HCT116 (cell line): ENCODE data around the gene TBX2. TPM values are rescaled to one million over a fixed set of nuclear protein-coding genes. Genes with fewer than 3 reads are reported as not detected.

ENCODE experiments used
- ATAC-seq: fragments of 200-7000 bp; cut with Tn5 transposase; 2 replicates; pipeline ENCODE4 v1.9.1; 2020; ENCODE audit warnings: mild to moderate bottlenecking, moderate library complexity
- BruUV-seq: library from RNA; stranded (reverse); fragments of 400-500 nt; replicated peaks from 2 replicates; lab custom pipeline; 2021; lab: Mats Ljungman, UMichigan
- CTCF ChIA-PET: fragments of 300-600 bp; sonication (Branson Sonifier 250); formaldehyde crosslinking; loops from one replicate; lab custom pipeline; 2021; ENCODE audit warnings: antibody characterized with exemption; lab: Charles Lee
- POLR2A ChIA-PET: fragments of 300-600, 350-600 bp; sonication (Branson Sonifier 250); formaldehyde crosslinking; loops from one replicate; lab custom pipeline; 2021; ENCODE audit warnings: antibody characterized with exemption; lab: Charles Lee
- RAD21 ChIA-PET, 2 experiments: fragments of 300-600 bp; sonication (Branson Sonifier 250); formaldehyde crosslinking; loops; one replicate each; lab custom pipeline; 2023; ENCODE audit warnings: low total read pairs in 2 of 2; ENCODE audit not compliant: uncharacterized antibody in 2 of 2, unreplicated experiment in 2 of 2, low non-redundant PET in 1 of 2; lab: Charles Lee
- DNase-seq: peaks from one replicate; pipeline ENCODE4 v3.0.0-alpha.2; 2010; ENCODE audit warnings: low read depth, low spot score
- H2AFZ ChIP-seq: fragments of 200-600 bp; shearing (Covaris generic), sonication (generic); 2 replicates; pipeline ENCODE4 v1.6.1; 2017; ENCODE audit warnings: low read depth, mixed run types, mixed read lengths, antibody characterized with exemption, low read length; ENCODE audit not compliant: poor library complexity, severe bottlenecking
- H3K27ac ChIP-seq: 2 replicates; pipeline ENCODE4 v1.5.1; 2012; ENCODE audit warnings: low read depth, low read length
- H3K27me3 ChIP-seq: fragments of 200-600 bp; sonication (generic); 2 replicates; pipeline ENCODE4 v1.6.1; 2016; ENCODE audit warnings: mixed run types, low read length, mixed read lengths; ENCODE audit not compliant: insufficient read depth
- H3K36me3 ChIP-seq, 2 experiments: fragments of 200-500 bp in 1 of 2; fragments of 200-600 bp in 1 of 2; sonication (Bioruptor generic) in 1 of 2; sonication (generic) in 1 of 2; 2 replicates each; pipeline versions ENCODE4 v1.5.1 to v1.6.1; 2014 to 2016; ENCODE audit warnings: low read length in 2 of 2, inconsistent platforms in 1 of 2, mixed read lengths in 1 of 2, mixed run types in 1 of 2; ENCODE audit not compliant: insufficient read depth in 2 of 2, control insufficient read depth in 1 of 2
- H3K4me1 ChIP-seq, 2 experiments: fragments of 200-600 bp in 1 of 2; sonication (generic) in 1 of 2; 2 replicates each; pipeline versions ENCODE4 v1.5.1 to v1.6.1; 2012 to 2017; ENCODE audit warnings: low read length in 2 of 2, inconsistent platforms in 1 of 2, mild to moderate bottlenecking in 1 of 2, mixed read lengths in 1 of 2, mixed run types in 1 of 2, moderate library complexity in 1 of 2; ENCODE audit not compliant: insufficient read depth in 2 of 2, control insufficient read depth in 1 of 2
- H3K4me2 ChIP-seq: fragments of 200-600 bp; sonication (generic); 2 replicates; pipeline ENCODE4 v1.6.1; 2017; ENCODE audit warnings: mixed run types, low read length, mixed read lengths
- H3K4me3 ChIP-seq, 2 experiments: fragments of 200-600 bp in 1 of 2; sonication (generic) in 1 of 2; replicated peaks in 1 of 2; 2 replicates each; pipeline ENCODE4 v1.5.1; 2011 to 2016; ENCODE audit warnings: low read length in 2 of 2, control low read depth in 1 of 2, low read depth in 1 of 2, mild to moderate bottlenecking in 1 of 2, mixed read lengths in 1 of 2, mixed run types in 1 of 2
- H3K79me2 ChIP-seq: fragments of 200-600 bp; sonication (generic); 2 replicates; pipeline ENCODE4 v1.6.1; 2017; ENCODE audit warnings: mild to moderate bottlenecking, mixed run types, low read length, moderate library complexity, mixed read lengths; ENCODE audit not compliant: insufficient read depth
- H3K9ac ChIP-seq: fragments of 200-600 bp; sonication (generic); 2 replicates; pipeline ENCODE4 v1.6.1; 2016; ENCODE audit warnings: low read length, mixed read lengths
- H3K9me2 ChIP-seq: fragments of 200-600 bp; sonication (generic), shearing (Covaris generic); 2 replicates; pipeline ENCODE4 v1.6.1; 2017; ENCODE audit warnings: mixed run types, mild to moderate bottlenecking, moderate library complexity; ENCODE audit not compliant: insufficient read depth
- H3K9me3 ChIP-seq, 2 experiments: fragments of 200-500 bp in 1 of 2; fragments of 200-600 bp in 1 of 2; sonication (Bioruptor generic) in 1 of 2; sonication (generic) in 1 of 2; 2 replicates each; pipeline ENCODE4 v1.6.1; 2014 to 2017; ENCODE audit warnings: low read length in 2 of 2, mixed read lengths in 2 of 2, inconsistent platforms in 1 of 2, low read depth in 1 of 2, mild to moderate bottlenecking in 1 of 2, mixed run types in 1 of 2, moderate library complexity in 1 of 2; ENCODE audit not compliant: control insufficient read depth in 1 of 2, insufficient read depth in 1 of 2
- H4K20me1 ChIP-seq: fragments of 200-600 bp; sonication (generic), shearing (Covaris generic); 2 replicates; pipeline ENCODE4 v1.6.1; 2017; ENCODE audit warnings: mixed run types, mild to moderate bottlenecking, moderate library complexity; ENCODE audit not compliant: insufficient read depth
- CEBPB ChIP-seq: IDR thresholded peaks from 2 replicates; pipeline ENCODE4 v1.6.1; 2012; ENCODE audit warnings: low read depth
- EGR1 ChIP-seq: IDR thresholded peaks from 2 replicates; pipeline ENCODE4 v1.6.1; 2012; ENCODE audit warnings: low read depth
- ELF1 ChIP-seq: IDR thresholded peaks from 2 replicates; pipeline ENCODE4 v1.6.1; 2012; ENCODE audit warnings: low read depth, borderline replicate concordance
- EZH2phosphoT487 ChIP-seq: fragments of 200-600 bp; IDR thresholded peaks from 2 replicates; pipeline ENCODE4 v1.6.1; 2018; ENCODE audit warnings: antibody characterized with exemption, borderline replicate concordance
- FOSL1 ChIP-seq: IDR thresholded peaks from 2 replicates; pipeline ENCODE4 v1.6.1; 2012; ENCODE audit warnings: low read depth
- POLR2A ChIP-seq: IDR thresholded peaks from 2 replicates; pipeline ENCODE4 v1.7.0; 2011; ENCODE audit warnings: borderline replicate concordance; ENCODE audit not compliant: insufficient read depth, insufficient read length; ENCODE audit errors: extremely low read depth
- POLR2AphosphoS5 ChIP-seq: IDR thresholded peaks from 2 replicates; pipeline ENCODE4 v1.6.1; 2011; ENCODE audit warnings: mild to moderate bottlenecking, low read depth, low read length, moderate library complexity
- RAD21 ChIP-seq: IDR thresholded peaks from 2 replicates; pipeline ENCODE4 v1.6.1; 2012; ENCODE audit warnings: low read depth, mild to moderate bottlenecking
- REST ChIP-seq: IDR thresholded peaks from 2 replicates; pipeline ENCODE4 v1.6.1; 2012; ENCODE audit warnings: low read depth
- SIN3A ChIP-seq: IDR thresholded peaks from 2 replicates; pipeline ENCODE4 v1.6.1; 2012; ENCODE audit warnings: low read depth
- SP1 ChIP-seq: IDR thresholded peaks from 2 replicates; pipeline ENCODE4 v1.6.1; 2012; ENCODE audit warnings: low read depth
- SRF ChIP-seq: IDR thresholded peaks from 2 replicates; pipeline ENCODE4 v1.6.1; 2012; ENCODE audit warnings: low read depth
- YY1 ChIP-seq: IDR thresholded peaks from 2 replicates; pipeline ENCODE4 v1.6.1; 2011; ENCODE audit warnings: low read length, low read depth, moderate library complexity, mild to moderate bottlenecking; ENCODE audit not compliant: insufficient replicate concordance; ENCODE audit errors: extremely low read depth
- ZBTB33 ChIP-seq: IDR thresholded peaks from 2 replicates; pipeline ENCODE4 v1.6.1; 2011; ENCODE audit warnings: mild to moderate bottlenecking, low read length, moderate library complexity; ENCODE audit not compliant: insufficient replicate concordance; ENCODE audit errors: extremely low read depth
- ZFX ChIP-seq: fragments of 450-650 bp; IDR thresholded peaks from 2 replicates; pipeline ENCODE4 v1.6.1; 2017
- ZNF274 ChIP-seq: fragments of 200-500 bp; sonication (Bioruptor generic); IDR thresholded peaks from 2 replicates; pipeline ENCODE4 v1.6.1; 2014; ENCODE audit warnings: mild to moderate bottlenecking, low read depth, low read length, inconsistent platforms
- intact Hi-C: fragments of 100-400 bp; cut with micrococcal nuclease; formaldehyde crosslinking; loops from 2 replicates; pipeline ENCODE4 v1.10.0; 2022
- total RNA-seq: library from RNA; stranded (reverse); gene quantifications from one replicate; pipeline ENCODE4 v1.2.1, GENCODE V29; 2021; ENCODE audit not compliant: unreplicated experiment
- TF ChIP-seq, protein P1 (sequence below): IDR thresholded peaks from 2 replicates; pipeline ENCODE4 v1.6.1; 2012
- TF ChIP-seq, protein P2 (sequence below), 3 experiments: fragments of 200-600 bp in 1 of 3; sonication (generic) in 1 of 3; IDR thresholded peaks in 2 of 3; conservative IDR thresholded peaks in 1 of 3; 2 replicates each; pipeline ENCODE4 v1.5.1; 2012 to 2017; ENCODE audit warnings: low read depth in 2 of 3, low read length in 2 of 3, antibody characterized with exemption in 1 of 3, borderline replicate concordance in 1 of 3, control low read depth in 1 of 3, mild to moderate bottlenecking in 1 of 3, mixed read lengths in 1 of 3, mixed run types in 1 of 3, moderate library complexity in 1 of 3; ENCODE audit not compliant: insufficient read depth in 1 of 3

The TBX2 gene
- total RNA-seq, 1 experiment from 2014 or later: 0.71 TPM

DNA sequence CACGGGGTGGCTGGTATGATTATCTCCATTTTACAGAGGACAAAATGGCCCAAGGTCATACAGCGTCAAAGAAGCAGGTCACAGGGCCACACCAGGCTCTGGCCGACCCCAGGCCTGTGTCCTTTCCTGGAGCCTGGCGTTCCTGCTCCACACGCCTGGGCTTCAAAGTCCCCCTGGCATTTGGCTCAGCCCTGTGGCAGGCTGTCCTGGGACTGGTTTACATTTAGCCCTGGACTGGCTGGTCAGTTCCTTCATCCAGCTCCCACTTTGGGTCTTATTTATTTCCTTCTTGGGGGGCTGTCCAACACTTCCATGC lies 15.3 kb downstream of the TBX2 start:
- H3K4me1 ChIP-seq: peaks cover 52 to 61% of the 10 kb centered on the region in 2 experiments
- H2AFZ ChIP-seq: no peak overlapping the region
- POLR2A ChIA-PET: no interaction called here
- no peaks in the 10 kb centered on the region for H3K9me2 ChIP-seq
- H4K20me1 ChIP-seq: no peaks in the 10 kb centered on the region
- ATAC-seq: no peak
- intact Hi-C loops: loop anchor here (5.0 kb wide), 1 partner anchor 652 kb away; the partner anchor contains the start of gene MED13
- no TSS peak for BruUV-seq
- CTCF ChIA-PET: interaction anchor here (3.4 to 5.0 kb wide), 2 partner anchors 168 to 695 kb away, joined by 28 to 34 read pairs; no protein-coding TSS in a partner anchor
- H3K9ac ChIP-seq: no peak overlapping the region
- peak overlapping the region; percentile 71 for H3K27ac ChIP-seq
- H3K4me2 ChIP-seq: no peak overlapping the region
- H3K27me3 ChIP-seq: no peaks in the 10 kb centered on the region
- no peaks in the 10 kb centered on the region for H3K36me3 ChIP-seq
- no peaks in the 10 kb centered on the region for H3K79me2 ChIP-seq
- no peak overlapping the region for H3K4me3 ChIP-seq
- no peak for DNase-seq
- TF ChIP-seq ZFX: no peak
- no peak for TF ChIP-seq ZNF274
- TF ChIP-seq, protein P1, sequence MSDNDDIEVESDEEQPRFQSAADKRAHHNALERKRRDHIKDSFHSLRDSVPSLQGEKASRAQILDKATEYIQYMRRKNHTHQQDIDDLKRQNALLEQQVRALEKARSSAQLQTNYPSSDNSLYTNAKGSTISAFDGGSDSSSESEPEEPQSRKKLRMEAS: no peak
- no peak for TF ChIP-seq REST
- no peak for TF ChIP-seq SRF
- TF ChIP-seq EZH2phosphoT487: no peak
- no peak for TF ChIP-seq ZBTB33
- TF ChIP-seq CEBPB: no peak
- TF ChIP-seq POLR2A: no peak
- no peak for TF ChIP-seq EGR1
- TF ChIP-seq, protein P2, sequence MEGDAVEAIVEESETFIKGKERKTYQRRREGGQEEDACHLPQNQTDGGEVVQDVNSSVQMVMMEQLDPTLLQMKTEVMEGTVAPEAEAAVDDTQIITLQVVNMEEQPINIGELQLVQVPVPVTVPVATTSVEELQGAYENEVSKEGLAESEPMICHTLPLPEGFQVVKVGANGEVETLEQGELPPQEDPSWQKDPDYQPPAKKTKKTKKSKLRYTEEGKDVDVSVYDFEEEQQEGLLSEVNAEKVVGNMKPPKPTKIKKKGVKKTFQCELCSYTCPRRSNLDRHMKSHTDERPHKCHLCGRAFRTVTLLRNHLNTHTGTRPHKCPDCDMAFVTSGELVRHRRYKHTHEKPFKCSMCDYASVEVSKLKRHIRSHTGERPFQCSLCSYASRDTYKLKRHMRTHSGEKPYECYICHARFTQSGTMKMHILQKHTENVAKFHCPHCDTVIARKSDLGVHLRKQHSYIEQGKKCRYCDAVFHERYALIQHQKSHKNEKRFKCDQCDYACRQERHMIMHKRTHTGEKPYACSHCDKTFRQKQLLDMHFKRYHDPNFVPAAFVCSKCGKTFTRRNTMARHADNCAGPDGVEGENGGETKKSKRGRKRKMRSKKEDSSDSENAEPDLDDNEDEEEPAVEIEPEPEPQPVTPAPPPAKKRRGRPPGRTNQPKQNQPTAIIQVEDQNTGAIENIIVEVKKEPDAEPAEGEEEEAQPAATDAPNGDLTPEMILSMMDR (IDR thresholded peaks at IDR 0.05 in 2 of 3, conservative IDR thresholded peaks at IDR 0.05 in 1 of 3; ENCODE audit: borderline replicate concordance in 1 of 3, insufficient read depth in 1 of 3, low read depth in 2 of 3, low read length in 2 of 3): no peak
- TF ChIP-seq ELF1: no peak
- TF ChIP-seq POLR2AphosphoS5: no peak
- TF ChIP-seq SP1: no peak
- no peak for TF ChIP-seq FOSL1
- TF ChIP-seq SIN3A: no peak
- no peak for TF ChIP-seq YY1
- TF ChIP-seq RAD21: no peak
- RAD21 ChIA-PET: no interaction called here
- H3K9me3 ChIP-seq: no peaks in the 10 kb centered on the region
